K562 (cell line): ENCODE results near the gene ATRN. TPM values are rescaled to one million over a fixed set of nuclear protein-coding genes. Genes with fewer than 3 reads are reported as not detected.

Experiments used
- ATAC-seq: fragments of 200-7000 bp; cut with Tn5 transposase; 3 replicates; pipeline ENCODE4 v1.9.1; 2020; ENCODE audit warnings: moderate library complexity
- BruUV-seq: library from RNA; stranded (reverse); fragments of 400-500 nt; replicated peaks from 2 replicates; lab custom pipeline; 2021; lab: Mats Ljungman, UMichigan
- CTCF ChIA-PET: fragments of 300-600 bp; formaldehyde crosslinking; extraction: SDS; loops from one replicate; lab custom pipeline; 2021; ENCODE audit warnings: low intra/inter-chr PET ratio; lab: Yijun Ruan, JAX
- POLR2A ChIA-PET: fragments of 300-600, 350-650 bp; sonication (Branson Sonifier 250); formaldehyde crosslinking; extraction: SDS; loops from one replicate; lab custom pipeline; 2021; ENCODE audit warnings: antibody characterized with exemption, inconsistent platforms; lab: Yijun Ruan, JAX
- DNase-seq, 4 experiments: peaks; one replicate each; pipeline versions ENCODE4 v3.0.0 to v3.0.0-alpha.2; 2011 to 2018; ENCODE audit warnings: low spot score in 3 of 4, mixed read lengths in 3 of 4; ENCODE audit errors: extremely low read depth in 1 of 4
- FAIRE-seq: peaks from 2 replicates; lab custom pipeline; 2011; peaks lifted over from hg19 to GRCh38; lab: Jason Lieb, UNC
- H2AFZ ChIP-seq: 2 replicates; pipeline ENCODE4 v1.6.0; 2011; ENCODE audit warnings: low read depth, low read length, control low read depth, inconsistent platforms
- H3K27ac ChIP-seq: fragments of 200-600 bp; 3 replicates; pipeline ENCODE4 v1.8.0; 2011; ENCODE audit warnings: low read depth, mild to moderate bottlenecking, control low read depth, inconsistent platforms, low read length, moderate library complexity, mixed read lengths; ENCODE audit errors: extremely low read depth
- H3K27me3 ChIP-seq, 2 experiments: fragments of 300-600 bp in 1 of 2; 2 replicates in 1 of 2; 3 replicates in 1 of 2; pipeline versions ENCODE4 v1.6.0 to v1.8.0; 2011; ENCODE audit warnings: inconsistent platforms in 2 of 2, low read length in 2 of 2, mild to moderate bottlenecking in 1 of 2, mixed read lengths in 1 of 2, moderate library complexity in 1 of 2; ENCODE audit not compliant: control insufficient read depth in 2 of 2, insufficient read depth in 2 of 2
- H3K36me3 ChIP-seq: fragments of 300-600 bp; 3 replicates; pipeline ENCODE4 v1.8.0; 2011; ENCODE audit warnings: mild to moderate bottlenecking, low read length, inconsistent platforms; ENCODE audit not compliant: control insufficient read depth, insufficient read depth
- H3K4me1 ChIP-seq, 2 experiments: fragments of 200-600 bp in 1 of 2; replicated peaks in 1 of 2; 2 replicates in 1 of 2; 3 replicates in 1 of 2; pipeline versions ENCODE4 v1.5.1 to v1.8.0; 2011; ENCODE audit warnings: inconsistent platforms in 2 of 2, low read length in 2 of 2, mild to moderate bottlenecking in 1 of 2, mixed read lengths in 1 of 2, moderate library complexity in 1 of 2; ENCODE audit not compliant: control insufficient read depth in 2 of 2, insufficient read depth in 2 of 2
- H3K4me2 ChIP-seq: 2 replicates; pipeline ENCODE4 v1.6.1; 2011; ENCODE audit warnings: low read length, control low read depth, inconsistent platforms, mixed read lengths; ENCODE audit not compliant: insufficient read depth
- H3K4me3 ChIP-seq: fragments of 200-600 bp; sonication (generic), shearing (Covaris generic); 2 replicates; pipeline ENCODE4 v1.5.1; 2016; ENCODE audit warnings: control low read depth, inconsistent platforms
- H3K79me2 ChIP-seq: fragments of 200-600 bp; 3 replicates; pipeline ENCODE4 v1.8.0; 2011; ENCODE audit warnings: low read length, inconsistent platforms; ENCODE audit not compliant: control insufficient read depth, insufficient read depth
- H3K9ac ChIP-seq, 2 experiments: 2 replicates each; pipeline versions ENCODE4 v1.6.0 to v1.6.1; 2011; ENCODE audit warnings: low read depth in 2 of 2, low read length in 2 of 2, control low read depth in 1 of 2, inconsistent platforms in 1 of 2, mild to moderate bottlenecking in 1 of 2, mixed read lengths in 1 of 2; ENCODE audit not compliant: insufficient read depth in 1 of 2
- H3K9me1 ChIP-seq: one replicate; pipeline ENCODE4 v1.6.0; 2011; ENCODE audit warnings: inconsistent platforms, mild to moderate bottlenecking, low read length, moderate library complexity; ENCODE audit not compliant: control insufficient read depth, insufficient read depth
- H3K9me3 ChIP-seq: replicated peaks from 2 replicates; pipeline ENCODE4 v1.5.1; 2011; ENCODE audit warnings: low read depth, low read length, inconsistent platforms; ENCODE audit not compliant: control insufficient read depth, insufficient read depth
- H4K20me1 ChIP-seq: replicated peaks from 2 replicates; pipeline ENCODE4 v1.6.1; 2011; ENCODE audit warnings: low read length, inconsistent platforms, mixed read lengths; ENCODE audit not compliant: control insufficient read depth, insufficient read depth
- CXXC5 ChIP-seq: fragments of 250-450 bp; sonication (Bioruptor Pico); IDR thresholded peaks from 2 replicates; pipeline ENCODE4 v1.8.0; 2022; ENCODE audit warnings: inconsistent platforms, mild to moderate bottlenecking, moderate library complexity
- EGR1 ChIP-seq: fragments of 450-650 bp; conservative IDR thresholded peaks from 2 replicates; pipeline ENCODE4 v1.6.1; 2017; ENCODE audit warnings: mild to moderate bottlenecking
- FOXK1 ChIP-seq: sonication (generic); formaldehyde crosslinking; IDR thresholded peaks from 2 replicates; pipeline ENCODE4 v1.8.0; 2022; ENCODE audit warnings: missing genetic modification reagents, mild to moderate bottlenecking, borderline replicate concordance
- NCOA2 ChIP-seq, 2 experiments: fragments of 450-650 bp; IDR thresholded peaks; 2 replicates each; pipeline ENCODE4 v1.6.1; 2018; ENCODE audit warnings: mild to moderate bottlenecking in 2 of 2, moderate library complexity in 1 of 2; ENCODE audit not compliant: partially characterized antibody in 2 of 2
- NCOA6 ChIP-seq: fragments of 450-650 bp; IDR thresholded peaks from 2 replicates; pipeline ENCODE4 v1.6.1; 2017; ENCODE audit warnings: mild to moderate bottlenecking
- NFIX ChIP-seq: fragments of 250-450 bp; sonication (Bioruptor Pico); IDR thresholded peaks from 2 replicates; pipeline ENCODE4 v1.4.0; 2020; ENCODE audit warnings: low read depth, mild to moderate bottlenecking, moderate library complexity
- RHOXF2B ChIP-seq: fragments of 250-450 bp; sonication (Bioruptor Pico); conservative IDR thresholded peaks from 2 replicates; pipeline ENCODE4 v1.5.1; 2021
- SP2 ChIP-seq: IDR thresholded peaks from 2 replicates; pipeline ENCODE4 v1.6.1; 2011; ENCODE audit warnings: mild to moderate bottlenecking, low read depth, low read length, moderate library complexity; ENCODE audit not compliant: poor library complexity, severe bottlenecking; ENCODE audit errors: extremely low read depth
- ZBTB8A ChIP-seq: fragments of 450-650 bp; IDR thresholded peaks from 2 replicates; pipeline ENCODE4 v1.6.1; 2018; ENCODE audit warnings: mild to moderate bottlenecking, moderate library complexity; ENCODE audit not compliant: partially characterized antibody
- ZNF197 ChIP-seq: fragments of 200-800 bp; sonication (Bioruptor generic); IDR thresholded peaks from 2 replicates; pipeline ENCODE4 v1.6.1; 2016; ENCODE audit warnings: low read depth, missing genetic modification characterization, missing compliant biosample characterization
- ZNF766 ChIP-seq: fragments of 200-800 bp; sonication (Bioruptor generic); conservative IDR thresholded peaks from 2 replicates; pipeline ENCODE4 v1.6.1; 2016; ENCODE audit warnings: missing genetic modification characterization, missing compliant biosample characterization
- WGBS: fragments of 100-300 bp; shearing (Covaris generic); methylation state at CpG from one replicate; pipeline ENCODE4 v1.1.6; 2016; ENCODE audit warnings: low coverage, mixed read lengths; ENCODE audit not compliant: insufficient coverage; ENCODE audit errors: missing lambda C conversion rate; 5-methylcytosine and 5-hydroxymethylcytosine counted together
- in situ Hi-C: fragments of 300-500 bp; cut with MboI; formaldehyde crosslinking; loops from 4 replicates; pipeline ENCODE4 v1.15.0; 2018; ENCODE audit warnings: inconsistent platforms, mixed read lengths
- intact Hi-C: fragments of 100-400 bp; cut with micrococcal nuclease; formaldehyde crosslinking; loops from 2 replicates; pipeline ENCODE4 v1.14.2; 2022
- polyA plus RNA-seq, 8 experiments: library from polyadenylated mRNA; depleted of rRNA in 4 of 8; stranded (reverse) in 5 of 8; unstranded in 3 of 8; fragments of >200 nt; fragmentation: Nextera tagmentation in 2 of 8; fragmentation: Illumina TruSeq in 1 of 8; extraction: Ambion mirVana in 2 of 8; extraction: Trizol in 1 of 8; gene quantifications; 2 replicates each; pipeline versions ENCODE4 v1.2.1 to v1.2.3, GENCODE V29; 2011 to 2014; ENCODE audit warnings: inconsistent platforms in 1 of 8, missing spikeins in 1 of 8
- total RNA-seq, 7 experiments: library from RNA; depleted of rRNA in 6 of 7; stranded (reverse); fragments of >200 nt in 6 of 7; fragmentation: Illumina TruSeq in 2 of 7; extraction: Trizol in 2 of 7; gene quantifications; 2 replicates each; pipeline versions ENCODE4 v1.2.1 to v1.2.3, GENCODE V29; 2011 to 2021; ENCODE audit warnings: low replicate concordance in 1 of 7
- TF ChIP-seq, protein P1 (sequence below): sonication (generic); formaldehyde crosslinking; IDR thresholded peaks from 2 replicates; pipeline ENCODE4 v1.5.0; 2020; ENCODE audit warnings: missing genetic modification reagents
- TF ChIP-seq, protein P2 (sequence below): fragments of 450-650 bp; formaldehyde crosslinking; IDR thresholded peaks from 2 replicates; pipeline ENCODE4 v1.4.0; 2020; ENCODE audit warnings: mild to moderate bottlenecking, moderate library complexity
- TF ChIP-seq, protein P3 (sequence below), 2 experiments: fragments of 450-650 bp; IDR thresholded peaks; 2 replicates each; pipeline ENCODE4 v1.6.1; 2018; ENCODE audit warnings: mild to moderate bottlenecking in 2 of 2, low read depth in 1 of 2; ENCODE audit not compliant: partially characterized antibody in 2 of 2

The ATRN gene
- total and polyA plus RNA-seq, 9 of the 15 experiments (the other 6 are each of a cell fraction or from before 2014, with no cell fraction given) = 0.69 to 16.5 (median 7.6) TPM

DNA sequence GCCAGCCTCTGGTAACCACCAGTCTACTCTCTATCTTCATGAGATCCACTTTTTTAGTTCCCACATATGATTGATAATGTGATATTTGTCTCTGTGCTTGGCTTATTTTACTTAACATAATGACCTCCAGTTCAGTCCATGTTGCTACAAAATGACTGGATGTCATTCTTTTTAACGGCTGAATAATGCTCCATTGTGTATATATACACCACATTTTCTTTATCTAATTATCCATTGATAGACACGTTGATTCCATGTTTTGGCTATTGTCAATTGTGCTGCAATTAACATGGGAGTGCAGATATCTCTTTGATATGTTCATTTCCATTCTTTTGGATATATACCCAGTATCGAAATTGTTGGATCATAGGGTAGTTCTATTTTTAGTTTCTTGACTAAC, 89.3 kb downstream of the ATRN start:
- Histone ChIP-seq H3K79me2 (no peaks in the 10 kb centered on the region), H3K4me3 (no peak overlapping the region), H2AFZ (no peak overlapping the region), H3K4me2 (no peak overlapping the region), H3K4me1 (no peaks in the 10 kb centered on the region), H3K9me1 (no peaks in the 10 kb centered on the region), H3K27ac (no peak overlapping the region), H4K20me1 (no peaks in the 10 kb centered on the region), H3K27me3 (no peaks in the 10 kb centered on the region), H3K9me3 (no peaks in the 10 kb centered on the region), H3K9ac (no peak overlapping the region), H3K36me3 (peaks cover 10% of the 10 kb centered on the region; the same call in 2 of the 3 replicates)
- BruUV-seq = no TSS peak
- FAIRE-seq (no peak), DNase-seq (no peak), ATAC-seq (no peak)
- in situ Hi-C loops (loop anchor here (5.0 kb wide), 1 partner anchor 152 kb away; the partner anchor contains the start of gene SIGLEC1), intact Hi-C loops (loop anchor here (10.0 kb wide), 1 partner anchor 65 kb away; no protein-coding TSS in a partner anchor)
- 78% methylated on average over 3 of the region's 3 CpGs for WGBS
- ChIA-PET POLR2A (no interaction called here), CTCF (no interaction called here)
- TF ChIP-seq FOXK1 (CRISPR knock-in tag) (no peak), NFIX (CRISPR knock-in tag) (no peak), EGR1 (no peak), ZBTB8A (no peak), NCOA6 (no peak), CXXC5 (CRISPR knock-in tag) (no peak), ZNF197 (CRISPR knock-in tag) (no peak), SP2 (no peak), RHOXF2B (no peak), ZNF766 (CRISPR knock-in tag) (no peak), NCOA2 (IDR thresholded peaks at IDR 0.05; ENCODE audit: partially characterized antibody in 2 of 2) (no peak)
- TF ChIP-seq, protein P1, sequence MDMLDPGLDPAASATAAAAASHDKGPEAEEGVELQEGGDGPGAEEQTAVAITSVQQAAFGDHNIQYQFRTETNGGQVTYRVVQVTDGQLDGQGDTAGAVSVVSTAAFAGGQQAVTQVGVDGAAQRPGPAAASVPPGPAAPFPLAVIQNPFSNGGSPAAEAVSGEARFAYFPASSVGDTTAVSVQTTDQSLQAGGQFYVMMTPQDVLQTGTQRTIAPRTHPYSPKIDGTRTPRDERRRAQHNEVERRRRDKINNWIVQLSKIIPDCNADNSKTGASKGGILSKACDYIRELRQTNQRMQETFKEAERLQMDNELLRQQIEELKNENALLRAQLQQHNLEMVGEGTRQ (CRISPR knock-in tag) = no peak
- TF ChIP-seq, protein P2, sequence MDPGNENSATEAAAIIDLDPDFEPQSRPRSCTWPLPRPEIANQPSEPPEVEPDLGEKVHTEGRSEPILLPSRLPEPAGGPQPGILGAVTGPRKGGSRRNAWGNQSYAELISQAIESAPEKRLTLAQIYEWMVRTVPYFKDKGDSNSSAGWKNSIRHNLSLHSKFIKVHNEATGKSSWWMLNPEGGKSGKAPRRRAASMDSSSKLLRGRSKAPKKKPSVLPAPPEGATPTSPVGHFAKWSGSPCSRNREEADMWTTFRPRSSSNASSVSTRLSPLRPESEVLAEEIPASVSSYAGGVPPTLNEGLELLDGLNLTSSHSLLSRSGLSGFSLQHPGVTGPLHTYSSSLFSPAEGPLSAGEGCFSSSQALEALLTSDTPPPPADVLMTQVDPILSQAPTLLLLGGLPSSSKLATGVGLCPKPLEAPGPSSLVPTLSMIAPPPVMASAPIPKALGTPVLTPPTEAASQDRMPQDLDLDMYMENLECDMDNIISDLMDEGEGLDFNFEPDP = no peak
- TF ChIP-seq, protein P3, sequence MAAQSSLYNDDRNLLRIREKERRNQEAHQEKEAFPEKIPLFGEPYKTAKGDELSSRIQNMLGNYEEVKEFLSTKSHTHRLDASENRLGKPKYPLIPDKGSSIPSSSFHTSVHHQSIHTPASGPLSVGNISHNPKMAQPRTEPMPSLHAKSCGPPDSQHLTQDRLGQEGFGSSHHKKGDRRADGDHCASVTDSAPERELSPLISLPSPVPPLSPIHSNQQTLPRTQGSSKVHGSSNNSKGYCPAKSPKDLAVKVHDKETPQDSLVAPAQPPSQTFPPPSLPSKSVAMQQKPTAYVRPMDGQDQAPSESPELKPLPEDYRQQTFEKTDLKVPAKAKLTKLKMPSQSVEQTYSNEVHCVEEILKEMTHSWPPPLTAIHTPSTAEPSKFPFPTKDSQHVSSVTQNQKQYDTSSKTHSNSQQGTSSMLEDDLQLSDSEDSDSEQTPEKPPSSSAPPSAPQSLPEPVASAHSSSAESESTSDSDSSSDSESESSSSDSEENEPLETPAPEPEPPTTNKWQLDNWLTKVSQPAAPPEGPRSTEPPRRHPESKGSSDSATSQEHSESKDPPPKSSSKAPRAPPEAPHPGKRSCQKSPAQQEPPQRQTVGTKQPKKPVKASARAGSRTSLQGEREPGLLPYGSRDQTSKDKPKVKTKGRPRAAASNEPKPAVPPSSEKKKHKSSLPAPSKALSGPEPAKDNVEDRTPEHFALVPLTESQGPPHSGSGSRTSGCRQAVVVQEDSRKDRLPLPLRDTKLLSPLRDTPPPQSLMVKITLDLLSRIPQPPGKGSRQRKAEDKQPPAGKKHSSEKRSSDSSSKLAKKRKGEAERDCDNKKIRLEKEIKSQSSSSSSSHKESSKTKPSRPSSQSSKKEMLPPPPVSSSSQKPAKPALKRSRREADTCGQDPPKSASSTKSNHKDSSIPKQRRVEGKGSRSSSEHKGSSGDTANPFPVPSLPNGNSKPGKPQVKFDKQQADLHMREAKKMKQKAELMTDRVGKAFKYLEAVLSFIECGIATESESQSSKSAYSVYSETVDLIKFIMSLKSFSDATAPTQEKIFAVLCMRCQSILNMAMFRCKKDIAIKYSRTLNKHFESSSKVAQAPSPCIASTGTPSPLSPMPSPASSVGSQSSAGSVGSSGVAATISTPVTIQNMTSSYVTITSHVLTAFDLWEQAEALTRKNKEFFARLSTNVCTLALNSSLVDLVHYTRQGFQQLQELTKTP (IDR thresholded peaks at IDR 0.05; ENCODE audit: low read depth in 1 of 2, partially characterized antibody in 2 of 2) = no peak
